Measurements from ENCODE around the gene NCOR1.
"Not testable (repeated sequence)": the region's sequence is repeated elsewhere in the genome, so short reads cannot be mapped to it uniquely, and the experiment has no call there.

The NCOR1 gene

DNA sequence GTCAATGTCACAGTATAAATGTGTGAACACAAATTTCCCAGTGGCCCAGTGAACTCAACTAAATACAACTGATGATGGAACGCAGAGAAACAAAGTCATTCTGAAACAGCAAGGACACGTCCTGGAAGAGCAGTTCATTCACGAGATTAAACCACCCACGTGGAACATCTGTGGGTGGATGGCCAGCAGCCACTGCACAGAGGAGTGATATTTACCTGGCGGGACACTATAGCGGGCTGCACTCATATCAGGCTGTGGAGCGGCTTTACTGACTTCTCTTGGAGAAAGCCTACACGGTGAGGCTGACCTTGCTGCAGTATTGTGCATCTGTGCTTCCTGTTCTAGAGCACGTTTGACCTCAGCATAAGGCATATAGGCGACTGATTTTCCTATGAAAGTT lies 128.4 kb downstream of the NCOR1 start:
- DNase-seq (ENCODE audit: low read depth): no peak

DNA sequence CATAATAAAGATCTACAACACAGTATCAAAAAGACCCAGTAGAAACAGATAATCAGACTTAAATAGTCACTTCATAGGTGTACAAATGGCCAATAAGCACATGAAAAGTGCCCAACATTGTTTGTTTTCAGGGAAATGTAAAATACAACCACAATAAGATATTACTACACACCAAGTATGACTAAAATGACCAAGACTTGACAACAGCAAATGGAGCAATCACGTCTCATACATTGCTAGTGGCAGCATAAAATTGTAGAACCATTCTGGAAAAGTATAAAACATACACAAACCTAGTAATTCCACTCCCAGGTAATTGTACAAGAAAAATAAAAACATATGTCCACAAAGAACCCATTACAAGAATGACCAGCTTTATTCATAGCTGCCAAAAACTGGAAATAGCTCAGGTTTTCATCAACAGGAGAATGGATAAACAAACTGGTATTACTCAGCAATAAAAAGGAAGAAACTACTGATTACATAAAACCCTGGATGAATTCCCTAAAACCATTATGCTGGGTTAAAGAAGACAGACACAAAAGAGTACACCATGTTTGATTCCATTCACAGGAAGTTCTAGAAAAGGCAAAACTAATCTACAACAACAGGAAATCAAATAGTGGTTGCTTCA lies 130.2 kb downstream of the NCOR1 start:
- DNase-seq (ENCODE audit: low read depth): no peak

DNA sequence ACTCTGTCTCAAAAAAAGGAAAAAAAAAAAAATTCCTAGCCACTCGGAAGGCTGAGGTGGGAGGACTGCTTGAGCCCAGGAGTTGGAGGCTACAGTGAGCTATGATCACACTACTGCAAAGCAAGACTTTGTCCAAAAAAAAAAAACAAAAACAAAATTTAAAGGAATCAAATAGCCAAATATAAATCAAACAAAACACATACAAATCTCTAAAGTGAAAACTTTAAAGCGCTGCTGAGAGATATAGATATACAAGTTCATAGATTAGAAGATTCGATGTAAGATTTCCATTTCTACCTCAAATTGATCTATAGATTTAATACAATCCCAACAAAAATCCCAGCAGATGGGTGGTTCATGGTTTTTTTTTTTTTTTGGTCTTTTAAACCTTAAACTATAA lies 132.1 kb downstream of the NCOR1 start:
- no peak for DNase-seq (ENCODE audit: low read depth)

DNA sequence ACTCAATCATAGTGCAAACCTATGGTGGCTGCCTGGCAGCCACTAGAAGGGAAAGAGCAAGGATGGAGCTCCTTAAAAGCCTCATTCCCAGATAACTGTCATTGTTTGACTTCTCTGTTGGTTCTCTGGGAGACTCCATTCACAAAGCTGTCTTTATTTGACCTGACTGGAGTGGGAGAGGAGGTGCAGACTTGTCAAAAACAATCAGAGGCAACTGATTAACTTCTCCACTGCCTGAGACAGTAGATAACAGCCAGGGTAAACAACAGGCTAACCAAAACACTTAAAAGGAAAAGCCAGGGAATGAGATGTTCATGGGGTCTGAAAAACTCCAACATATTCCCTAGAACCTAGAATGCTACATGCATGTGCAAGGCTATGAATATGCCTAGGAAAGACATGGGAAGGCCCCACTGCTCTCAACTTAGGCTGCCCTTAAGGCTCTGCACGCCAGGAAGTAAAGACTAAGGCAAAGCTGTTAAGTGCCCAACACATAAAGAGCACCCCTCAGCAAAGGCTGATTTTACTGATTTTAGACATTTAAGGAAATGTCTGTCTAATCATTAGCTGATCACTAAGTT lies 133.7 kb downstream of the NCOR1 start:
- no peak for DNase-seq (ENCODE audit: low read depth)

DNA sequence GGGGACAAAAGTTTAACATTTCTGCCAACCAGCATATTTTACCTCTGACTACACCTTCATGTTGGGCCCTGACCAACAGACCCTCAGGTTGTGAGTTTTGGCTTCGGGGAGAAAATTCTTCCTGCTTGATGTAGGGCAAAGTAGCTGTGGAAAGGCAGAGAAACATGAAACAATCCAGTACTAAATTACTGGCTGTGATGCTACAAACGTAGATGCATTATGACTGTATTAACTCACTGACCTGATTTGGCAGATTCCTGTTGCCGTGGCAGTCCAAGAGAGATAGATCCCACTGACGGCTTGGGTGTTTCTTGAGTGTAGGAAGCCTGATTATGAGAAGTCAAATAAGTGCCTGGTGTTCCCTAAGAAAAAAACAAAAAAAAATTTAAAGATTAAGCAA lies 135.0 kb downstream of the NCOR1 start:
- DNase-seq (ENCODE audit: low read depth): no peak

DNA sequence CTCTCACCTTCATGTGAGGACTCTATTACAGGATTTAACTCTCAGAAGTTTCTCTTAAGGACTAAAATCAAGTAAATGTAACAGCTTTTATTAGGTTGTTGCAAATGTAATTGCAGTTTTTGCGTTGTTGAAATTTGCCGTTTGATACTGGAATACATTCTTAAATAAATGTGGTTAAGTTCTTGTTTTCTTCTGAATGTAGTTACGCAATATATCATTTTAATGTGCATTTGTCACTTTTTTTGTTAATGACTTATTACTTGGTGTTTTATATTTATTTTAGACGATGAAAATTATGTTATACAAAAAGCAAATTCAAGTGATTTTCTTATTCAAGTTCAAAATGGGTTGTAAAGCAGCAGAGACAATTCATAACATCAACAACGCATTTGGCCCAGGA lies 139.4 kb downstream of the NCOR1 start:
- no peak for DNase-seq (ENCODE audit: low read depth)

DNA sequence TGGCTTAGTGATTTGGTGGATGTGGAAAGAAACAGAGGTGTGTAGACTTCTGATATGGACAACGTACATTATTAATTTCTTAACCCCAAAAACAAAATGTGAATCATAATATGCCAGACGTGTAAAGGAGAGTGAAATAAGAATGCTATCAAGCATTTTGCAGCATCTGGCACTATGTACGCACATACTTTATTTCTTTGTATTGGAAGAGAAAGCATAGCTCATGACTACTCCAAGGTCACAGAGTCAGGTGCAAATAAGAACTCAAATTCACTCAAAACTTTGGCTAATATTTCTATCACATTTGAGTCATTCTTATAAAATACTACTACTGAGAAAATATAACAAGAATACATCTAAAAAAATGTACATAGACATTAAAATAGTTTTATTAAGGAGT lies 140.9 kb downstream of the NCOR1 start:
- DNase-seq (ENCODE audit: low read depth): no peak

DNA sequence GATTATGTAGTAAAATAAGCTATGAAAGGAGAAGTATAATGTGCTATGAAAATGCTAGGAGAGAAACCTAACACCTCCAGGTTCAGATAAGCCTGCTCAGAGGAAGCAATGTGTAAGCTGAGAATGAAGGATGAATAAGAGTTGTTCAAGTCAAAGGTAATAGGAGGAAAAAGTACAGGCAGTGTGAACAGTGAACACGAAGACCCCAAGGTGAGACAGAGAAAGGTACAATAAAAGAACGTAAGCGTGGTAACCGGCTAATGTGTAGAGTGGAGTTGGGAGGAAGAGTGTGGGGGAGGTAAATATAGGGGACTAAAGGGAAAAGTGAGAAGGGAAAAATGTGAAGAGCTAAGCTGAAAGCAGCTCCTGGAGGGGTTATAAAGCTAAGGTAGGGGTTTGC lies 141.5 kb downstream of the NCOR1 start:
- no peak for DNase-seq (ENCODE audit: low read depth)

DNA sequence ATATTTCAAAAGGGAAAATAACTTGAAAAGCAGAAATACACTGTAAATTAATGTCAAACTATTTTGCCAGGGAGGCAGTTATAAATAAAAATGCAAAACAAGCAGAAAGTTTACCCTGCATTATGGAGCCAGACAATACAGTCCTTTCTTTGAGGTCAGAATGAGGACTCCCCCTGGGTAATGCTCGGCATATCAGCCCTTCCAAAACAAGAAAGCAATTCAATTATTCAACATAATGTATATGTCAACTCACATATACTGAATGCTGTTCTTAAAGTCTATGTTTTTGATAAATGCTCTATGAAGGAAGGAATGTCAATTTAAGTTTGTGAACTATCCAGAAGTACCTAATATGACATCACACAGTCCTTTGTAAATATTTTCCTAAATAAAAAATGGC lies 143.3 kb downstream of the NCOR1 start:
- no peak for DNase-seq (ENCODE audit: low read depth)

DNA sequence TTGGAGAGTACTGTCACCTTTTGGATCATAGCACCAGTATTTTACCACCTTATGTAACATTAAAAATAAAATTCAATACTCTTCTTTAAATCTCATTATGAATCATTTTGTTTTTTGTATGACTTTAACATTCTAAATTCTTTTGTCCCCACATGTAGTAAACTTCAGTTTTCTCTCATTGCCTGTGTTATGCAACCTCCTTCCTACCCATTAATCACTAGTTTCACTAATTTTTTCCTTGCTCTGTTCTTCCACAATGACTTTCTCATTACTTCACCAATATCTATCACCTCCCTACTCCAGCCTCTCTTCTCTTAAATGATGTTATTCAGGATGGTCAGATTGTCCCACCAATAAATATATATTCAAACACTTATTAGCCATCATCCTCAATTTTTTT lies 147.0 kb downstream of the NCOR1 start:
- no peak for DNase-seq (ENCODE audit: low read depth)

DNA sequence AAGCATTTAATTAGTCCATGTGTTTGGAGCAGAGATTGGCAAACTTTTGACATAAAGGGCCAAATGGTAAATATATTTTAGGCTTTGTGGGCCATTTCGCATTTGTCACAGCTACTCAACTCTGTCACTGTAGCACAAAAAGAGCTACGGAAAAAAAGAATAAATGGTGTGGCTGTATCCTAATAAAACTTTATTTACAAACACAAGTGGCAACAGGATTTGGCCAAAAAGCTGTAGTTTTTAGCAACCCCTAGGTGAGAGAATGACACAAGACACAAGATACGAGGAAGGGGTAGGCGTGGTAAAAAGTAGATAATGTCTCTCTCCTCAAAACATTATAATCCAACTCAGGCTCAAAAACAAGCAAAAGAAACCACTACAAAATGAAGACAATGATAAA lies 149.2 kb downstream of the NCOR1 start:
- DNase-seq (ENCODE audit: low read depth): no peak

DNA sequence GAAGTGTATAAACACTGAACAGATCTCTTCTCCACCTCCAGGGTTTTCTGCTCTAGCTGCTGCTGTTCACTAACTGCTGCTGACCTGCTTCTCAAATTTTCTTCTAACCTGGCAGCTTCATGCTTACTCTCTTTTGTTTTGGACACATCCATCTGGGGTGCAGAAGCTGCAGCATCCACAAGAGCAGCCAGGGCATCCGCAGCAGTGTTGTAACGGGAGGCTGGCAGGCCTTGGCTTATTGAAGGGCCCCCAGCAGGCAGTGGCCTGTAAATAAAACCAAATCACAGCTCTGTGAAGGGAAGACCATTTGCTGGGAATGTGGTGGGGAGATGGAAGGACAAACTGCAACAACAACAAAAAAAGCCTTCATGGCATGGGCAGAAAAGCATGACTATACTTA lies 153.7 kb downstream of the NCOR1 start:
- DNase-seq (ENCODE audit: low read depth): no peak

DNA sequence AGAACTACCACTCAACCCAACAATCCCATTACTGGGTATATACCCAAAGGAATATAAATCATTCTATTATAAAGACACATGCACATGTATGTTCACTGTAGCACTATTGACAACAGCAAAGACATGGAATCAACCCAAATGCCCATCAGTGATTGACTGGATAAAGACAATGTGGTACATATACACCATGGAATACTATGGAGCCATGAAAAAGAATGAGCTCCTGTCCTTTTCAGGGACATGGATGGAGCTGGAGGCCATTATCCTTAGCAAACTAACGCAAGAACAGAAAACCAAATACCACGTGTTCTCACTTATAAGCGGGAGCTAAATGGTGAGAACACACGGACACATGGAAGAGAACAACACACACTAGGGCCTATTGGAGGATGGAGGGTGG lies 160.2 kb downstream of the NCOR1 start:
- DNase-seq (ENCODE audit: low read depth): not testable (repeated sequence)

DNA sequence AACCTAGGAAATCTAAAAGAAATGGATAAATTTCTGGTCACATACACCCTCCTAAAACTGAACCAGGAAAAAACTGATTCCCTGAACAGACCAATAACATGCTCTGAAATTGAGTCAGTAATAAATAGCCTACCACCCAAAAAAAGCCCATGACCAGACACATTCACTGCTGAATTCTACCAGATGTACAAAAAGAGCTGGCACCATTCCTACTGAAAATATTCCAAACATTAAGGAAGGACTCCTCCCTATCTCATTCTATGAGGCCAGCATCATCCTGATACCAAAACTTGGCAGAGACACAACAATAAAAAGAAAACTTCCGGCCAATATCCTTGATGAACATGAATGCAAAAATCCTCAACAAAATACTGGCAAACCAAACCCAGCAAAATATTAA lies 162.8 kb downstream of the NCOR1 start:
- no peak for DNase-seq (ENCODE audit: low read depth)

DNA sequence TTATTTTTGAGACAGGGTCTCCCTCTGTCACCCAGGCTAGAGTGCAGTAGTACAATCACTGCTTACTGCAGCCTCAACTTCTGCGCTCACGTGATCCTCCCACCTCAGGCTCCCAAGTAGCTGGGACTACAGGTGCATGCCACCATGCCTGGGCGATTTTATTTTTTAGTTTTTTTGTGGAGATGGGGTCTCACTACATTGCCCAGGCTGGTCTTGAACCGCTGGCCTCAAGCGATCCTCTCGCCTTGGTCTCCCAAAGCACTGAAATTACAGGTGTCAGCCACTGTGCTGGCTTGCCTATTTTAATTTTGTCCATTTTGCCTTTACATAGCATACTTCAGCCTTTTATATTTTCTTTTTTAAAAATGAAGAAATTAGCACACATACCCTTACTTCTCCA lies 164.5 kb downstream of the NCOR1 start:
- DNase-seq (ENCODE audit: low read depth): no peak

DNA sequence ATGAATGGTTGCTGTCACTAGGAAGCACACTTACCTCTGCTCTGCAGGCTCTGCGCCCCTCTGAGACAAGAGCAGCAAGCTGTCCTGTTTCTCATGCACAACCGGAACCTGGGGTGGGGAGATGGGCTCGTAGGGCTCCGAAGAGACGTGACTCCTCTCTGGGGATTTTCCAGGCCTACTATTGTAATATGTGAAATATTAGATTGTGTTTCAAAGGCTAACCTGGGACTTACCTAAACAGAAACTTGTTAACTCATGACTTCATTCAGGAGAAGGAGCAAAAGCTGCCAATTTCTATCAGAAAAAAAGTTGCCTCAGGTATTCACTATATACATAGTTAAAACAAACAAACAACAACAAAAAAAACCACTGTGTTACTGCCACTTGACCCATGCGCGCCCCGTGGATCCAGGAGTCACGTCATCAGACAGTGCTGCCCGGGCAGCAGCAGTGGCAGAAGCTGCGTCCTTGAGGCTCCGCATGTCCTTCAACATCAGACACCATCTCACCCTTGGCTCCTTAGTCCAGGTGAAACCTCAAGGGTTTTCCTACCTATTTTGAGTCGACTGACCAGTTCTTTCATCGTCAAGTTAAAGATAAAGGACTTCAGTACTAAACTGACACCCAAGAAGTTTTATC lies 166.4 kb downstream of the NCOR1 start:
- no peak for DNase-seq (ENCODE audit: low read depth)

DNA sequence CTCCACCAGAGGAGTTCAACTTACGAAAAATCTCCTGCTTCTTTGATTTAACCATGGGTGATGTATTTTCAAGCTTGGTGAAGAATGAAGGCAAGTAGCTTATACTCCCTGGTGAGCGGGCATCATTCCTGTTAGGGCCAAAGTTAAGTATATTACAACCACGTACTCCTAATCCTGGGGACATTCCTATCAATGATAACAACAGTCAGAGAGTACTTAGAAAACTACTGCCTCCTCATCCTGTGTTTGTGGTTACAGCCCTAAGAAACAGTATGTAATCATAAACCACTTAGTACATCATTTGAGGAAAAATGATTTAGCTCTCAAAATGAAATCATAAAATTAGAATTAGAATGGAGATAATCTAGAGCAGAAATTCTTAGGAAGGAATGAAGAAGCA lies 168.4 kb downstream of the NCOR1 start:
- DNase-seq (ENCODE audit: low read depth): no peak

DNA sequence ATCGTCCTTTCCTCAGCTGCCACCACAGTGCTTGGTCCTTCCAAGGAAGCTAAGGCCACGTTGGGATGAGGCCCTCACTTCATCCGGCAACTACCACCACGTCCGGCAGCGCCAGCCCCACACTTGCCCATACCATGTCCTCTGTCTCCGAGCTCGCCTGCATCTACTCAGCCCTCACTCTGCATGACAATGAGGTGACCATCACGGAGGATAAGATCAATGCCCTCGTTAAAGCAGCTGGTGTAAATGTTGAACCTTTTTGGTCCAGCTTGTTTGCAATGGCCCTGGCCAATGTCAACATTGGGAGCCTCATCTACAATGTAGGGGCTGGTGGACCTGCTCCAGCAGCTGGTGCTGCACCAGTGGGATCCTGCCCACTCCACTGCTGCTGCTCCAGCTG lies 170.8 kb downstream of the NCOR1 start:
- DNase-seq (ENCODE audit: low read depth): no peak

DNA sequence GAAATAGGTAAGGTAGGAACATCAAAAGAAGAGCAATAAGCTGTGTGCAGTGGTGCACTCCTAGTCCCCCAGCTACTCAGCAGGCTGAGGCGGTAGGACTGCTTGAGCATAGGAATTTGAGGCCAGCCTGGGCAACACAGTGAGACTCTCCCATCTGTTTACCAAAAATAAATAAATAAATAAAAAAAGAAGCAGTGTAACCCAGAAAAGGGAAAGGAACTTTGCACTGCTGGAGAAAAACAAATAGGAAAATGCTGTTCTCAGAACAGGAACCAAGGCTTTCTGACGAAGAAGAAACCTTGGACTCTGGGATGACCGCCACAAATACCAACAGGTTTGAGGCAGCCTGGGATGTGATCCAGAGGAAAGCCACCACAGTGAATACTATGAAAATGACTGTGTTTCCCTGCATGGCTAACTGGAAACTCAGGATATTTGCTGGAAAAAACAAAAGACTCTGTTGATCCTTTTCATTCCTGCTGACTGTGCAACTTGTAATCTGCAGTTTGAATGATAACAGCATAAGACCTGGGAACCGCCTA lies 174.6 kb downstream of the NCOR1 start:
- DNase-seq (ENCODE audit: low read depth): no peak

DNA sequence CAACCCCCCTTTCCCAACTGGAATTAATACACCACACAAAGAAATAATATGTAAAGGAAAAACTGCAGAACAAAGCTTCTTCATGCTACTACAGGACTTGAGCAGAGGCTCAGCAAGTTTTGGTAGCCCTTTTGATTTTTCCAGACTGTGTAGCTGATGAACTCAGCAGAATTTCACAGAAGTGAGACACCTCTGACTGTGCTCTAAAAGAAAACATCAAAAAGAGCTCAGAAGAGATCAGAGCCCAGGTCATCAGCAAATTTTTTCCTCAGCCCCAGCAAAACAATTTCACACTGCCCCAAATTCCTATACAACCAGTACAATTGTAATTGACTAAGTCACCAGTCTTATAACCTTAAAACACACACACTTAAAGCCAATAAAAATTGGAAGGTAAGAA lies 177.7 kb downstream of the NCOR1 start:
- no peak for DNase-seq (ENCODE audit: low read depth)

DNA sequence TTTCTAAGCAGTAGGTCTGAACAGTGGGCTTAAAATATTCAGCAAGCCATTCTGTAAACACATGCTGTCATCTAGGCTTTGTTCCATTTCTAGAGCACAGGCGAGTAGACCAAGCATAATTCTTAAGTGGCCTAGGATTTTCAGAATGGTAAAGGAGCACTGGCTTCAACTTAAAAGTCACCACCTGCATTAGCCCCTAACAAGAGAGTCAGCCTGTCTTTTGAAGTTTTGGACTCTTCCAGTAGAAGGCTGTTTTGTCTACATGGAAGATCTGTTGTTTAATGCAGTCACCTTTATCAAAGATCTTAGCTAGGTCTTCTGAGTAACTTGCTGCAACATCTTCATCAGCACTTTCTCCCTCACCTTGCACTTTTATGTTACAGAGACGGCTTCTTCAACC lies 179.1 kb downstream of the NCOR1 start:
- no peak for DNase-seq (ENCODE audit: low read depth)

DNA sequence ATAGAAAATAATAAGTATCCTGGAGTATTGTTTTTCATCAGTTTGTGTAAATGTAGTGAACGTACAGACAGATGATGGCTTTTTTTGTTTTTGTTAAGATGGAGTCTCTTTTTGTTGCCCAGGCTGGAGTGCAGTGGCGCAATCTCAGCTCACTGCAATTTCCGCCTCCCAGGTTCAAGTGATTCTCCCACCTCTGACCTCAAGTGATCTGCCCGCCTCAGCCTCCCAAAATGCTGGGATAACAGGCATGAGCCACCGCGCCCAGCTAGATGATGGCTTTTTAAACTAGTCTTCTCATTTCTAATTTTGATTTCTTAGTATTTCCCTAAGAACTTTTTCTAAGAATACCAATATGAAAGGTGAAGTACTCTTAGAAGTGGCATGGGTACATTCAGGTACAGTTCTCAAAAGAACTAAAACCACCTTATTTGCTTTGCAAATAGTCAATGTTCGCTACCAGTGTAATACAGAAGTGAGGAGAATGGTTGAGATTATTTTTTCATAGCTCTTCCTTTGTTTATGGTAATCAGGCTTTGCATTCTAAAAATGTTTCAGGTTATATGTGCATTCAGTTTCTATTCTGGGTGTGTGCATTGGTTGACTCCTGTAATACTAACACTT lies 181.5 kb downstream of the NCOR1 start:
- DNase-seq (ENCODE audit: low read depth): no peak

Measured in stimulated activated CD8-positive, alpha-beta memory T cell treated with anti-CD3 and anti-CD28 coated beads, Interleukin-15, amount 100 ng/mL, for 24 hours (primary cell).